K562 (cell line): ENCODE measurements around the gene ELL3. TPM values are rescaled to one million over a fixed set of nuclear protein-coding genes. Genes with fewer than 3 reads are reported as not detected.
A peak's percentile ranks its signal among the peaks of the same experiment; 100 is the strongest.

Source experiments
- BRCA1 ChIP-seq, 2 experiments: fragments of 450-650 bp in 1 of 2; sonication (generic) in 1 of 2; formaldehyde crosslinking in 1 of 2; IDR thresholded peaks; 2 replicates each; pipeline versions ENCODE4 v1.5.0 to v1.6.1; 2017 to 2020; ENCODE audit warnings: mild to moderate bottlenecking in 1 of 2, missing genetic modification reagents in 1 of 2
- BRD4 ChIP-seq: fragments of 200-600 bp; sonication (generic); IDR thresholded peaks from 2 replicates; pipeline ENCODE4 v1.6.1; 2017; ENCODE audit warnings: inconsistent platforms
- DACH1 ChIP-seq: fragments of 450-650 bp; IDR thresholded peaks from 2 replicates; pipeline ENCODE4 v1.6.1; 2018; ENCODE audit not compliant: partially characterized antibody
- EP300 ChIP-seq: IDR thresholded peaks from 2 replicates; pipeline ENCODE4 v1.6.1; 2012; ENCODE audit warnings: low read length, improper control_type of control experiment
- EZH2 ChIP-seq: IDR thresholded peaks from 2 replicates; pipeline ENCODE4 v1.6.1; 2012; ENCODE audit warnings: low read depth, mild to moderate bottlenecking, inconsistent platforms, low read length, borderline replicate concordance
- GATAD2B ChIP-seq: fragments of 450-650 bp; IDR thresholded peaks from 2 replicates; pipeline ENCODE4 v1.6.1; 2017; ENCODE audit warnings: mild to moderate bottlenecking, borderline replicate concordance
- HDGF ChIP-seq: fragments of 450-650 bp; IDR thresholded peaks from 2 replicates; pipeline ENCODE4 v1.6.1; 2016
- MEF2A ChIP-seq: IDR thresholded peaks from 2 replicates; pipeline ENCODE4 v1.6.1; 2011; ENCODE audit warnings: low read depth, mild to moderate bottlenecking, low read length, moderate library complexity; ENCODE audit not compliant: control insufficient read depth
- MXD1 ChIP-seq: fragments of 250-450 bp; sonication (Bioruptor Pico); IDR thresholded peaks from 2 replicates; pipeline ENCODE4 v1.8.0; 2021; ENCODE audit warnings: borderline replicate concordance, mild to moderate bottlenecking, moderate library complexity; ENCODE audit not compliant: poor library complexity, severe bottlenecking
- MXI1 ChIP-seq: IDR thresholded peaks from 2 replicates; pipeline ENCODE4 v1.6.1; 2011; ENCODE audit warnings: low read depth, mild to moderate bottlenecking, improper control_type of control experiment, low read length
- NFATC3 ChIP-seq: fragments of 450-650 bp; IDR thresholded peaks from 2 replicates; pipeline ENCODE4 v1.6.1; 2017; ENCODE audit warnings: mild to moderate bottlenecking
- NUFIP1 ChIP-seq: fragments of 450-650 bp; IDR thresholded peaks from 2 replicates; pipeline ENCODE4 v1.6.1; 2018; ENCODE audit not compliant: partially characterized antibody
- OTX1 ChIP-seq: fragments of 450-650 bp; formaldehyde crosslinking; IDR thresholded peaks from 2 replicates; pipeline ENCODE4 v1.4.0; 2022; ENCODE audit warnings: mild to moderate bottlenecking
- POLR2A ChIP-seq: fragments of 450-650 bp; conservative IDR thresholded peaks from 2 replicates; pipeline ENCODE4 v1.6.1; 2016
- RHOXF2B ChIP-seq: fragments of 250-450 bp; sonication (Bioruptor Pico); conservative IDR thresholded peaks from 2 replicates; pipeline ENCODE4 v1.5.1; 2021
- SIX5 ChIP-seq, 2 experiments: IDR thresholded peaks; 2 replicates each; pipeline ENCODE4 v1.6.1; 2011; ENCODE audit warnings: low read length in 2 of 2, borderline replicate concordance in 1 of 2, low read depth in 1 of 2, mild to moderate bottlenecking in 1 of 2, moderate library complexity in 1 of 2; ENCODE audit not compliant: insufficient read depth in 1 of 2
- SP2 ChIP-seq: IDR thresholded peaks from 2 replicates; pipeline ENCODE4 v1.6.1; 2011; ENCODE audit warnings: mild to moderate bottlenecking, low read depth, low read length, moderate library complexity; ENCODE audit not compliant: poor library complexity, severe bottlenecking; ENCODE audit errors: extremely low read depth
- SRSF3 ChIP-seq: fragments of 200-400 bp; formaldehyde crosslinking; IDR thresholded peaks from 2 replicates; pipeline ENCODE4 v1.6.1; 2016; ENCODE audit warnings: mild to moderate bottlenecking, low read length, moderate library complexity; ENCODE audit not compliant: insufficient read depth
- STAT5A ChIP-seq: IDR thresholded peaks from 2 replicates; pipeline ENCODE4 v1.6.1; 2012; ENCODE audit warnings: low read length, inconsistent platforms, borderline replicate concordance
- TARDBP ChIP-seq: fragments of 450-650 bp; IDR thresholded peaks from 2 replicates; pipeline ENCODE4 v1.6.1; 2016
- TEAD4 ChIP-seq, 2 experiments: sonication (generic) in 1 of 2; formaldehyde crosslinking in 1 of 2; IDR thresholded peaks; 2 replicates each; pipeline versions ENCODE4 v1.6.1 to v1.8.0; 2012 to 2022; ENCODE audit warnings: borderline replicate concordance in 1 of 2, inconsistent platforms in 1 of 2, low read length in 1 of 2, mild to moderate bottlenecking in 1 of 2, missing genetic modification reagents in 1 of 2
- TFAM ChIP-seq: fragments of 250-450 bp; sonication (Bioruptor Pico); conservative IDR thresholded peaks from 2 replicates; pipeline ENCODE4 v1.5.0; 2021; ENCODE audit warnings: mild to moderate bottlenecking, moderate library complexity
- TGIF2 ChIP-seq: sonication (generic); formaldehyde crosslinking; IDR thresholded peaks from 2 replicates; pipeline ENCODE4 v1.8.1; 2022; ENCODE audit warnings: mild to moderate bottlenecking, missing genetic modification reagents, moderate library complexity
- ZNF175 ChIP-seq: fragments of 200-800 bp; sonication (Bioruptor generic); IDR thresholded peaks from 2 replicates; pipeline ENCODE4 v1.6.1; 2016; ENCODE audit warnings: low read depth, mild to moderate bottlenecking, missing genetic modification characterization, missing compliant biosample characterization
- ZNF785 ChIP-seq: fragments of 250-450 bp; sonication (Bioruptor Pico); IDR thresholded peaks from 2 replicates; pipeline ENCODE4 v1.4.0; 2020; ENCODE audit warnings: mild to moderate bottlenecking
- polyA plus RNA-seq, 8 experiments: library from polyadenylated mRNA; depleted of rRNA in 4 of 8; stranded (reverse) in 5 of 8; unstranded in 3 of 8; fragments of >200 nt; fragmentation: Nextera tagmentation in 2 of 8; fragmentation: Illumina TruSeq in 1 of 8; extraction: Ambion mirVana in 2 of 8; extraction: Trizol in 1 of 8; gene quantifications; 2 replicates each; pipeline versions ENCODE4 v1.2.1 to v1.2.3, GENCODE V29; 2011 to 2014; ENCODE audit warnings: inconsistent platforms in 1 of 8, missing spikeins in 1 of 8
- total RNA-seq, 7 experiments: library from RNA; depleted of rRNA in 6 of 7; stranded (reverse); fragments of >200 nt in 6 of 7; fragmentation: Illumina TruSeq in 2 of 7; extraction: Trizol in 2 of 7; gene quantifications; 2 replicates each; pipeline versions ENCODE4 v1.2.1 to v1.2.3, GENCODE V29; 2011 to 2021; ENCODE audit warnings: low replicate concordance in 1 of 7
- TF ChIP-seq, protein P1 (sequence below): sonication (generic); formaldehyde crosslinking; IDR thresholded peaks from 2 replicates; pipeline ENCODE4 v1.8.0; 2023; ENCODE audit warnings: mild to moderate bottlenecking, missing genetic modification reagents

Gene ELL3
- total and polyA plus RNA-seq, 9 of the 15 experiments (the other 6 are each of a cell fraction or from before 2014, with no cell fraction given), result 0.80 to 5.2 (median 2.6) TPM

DNA sequence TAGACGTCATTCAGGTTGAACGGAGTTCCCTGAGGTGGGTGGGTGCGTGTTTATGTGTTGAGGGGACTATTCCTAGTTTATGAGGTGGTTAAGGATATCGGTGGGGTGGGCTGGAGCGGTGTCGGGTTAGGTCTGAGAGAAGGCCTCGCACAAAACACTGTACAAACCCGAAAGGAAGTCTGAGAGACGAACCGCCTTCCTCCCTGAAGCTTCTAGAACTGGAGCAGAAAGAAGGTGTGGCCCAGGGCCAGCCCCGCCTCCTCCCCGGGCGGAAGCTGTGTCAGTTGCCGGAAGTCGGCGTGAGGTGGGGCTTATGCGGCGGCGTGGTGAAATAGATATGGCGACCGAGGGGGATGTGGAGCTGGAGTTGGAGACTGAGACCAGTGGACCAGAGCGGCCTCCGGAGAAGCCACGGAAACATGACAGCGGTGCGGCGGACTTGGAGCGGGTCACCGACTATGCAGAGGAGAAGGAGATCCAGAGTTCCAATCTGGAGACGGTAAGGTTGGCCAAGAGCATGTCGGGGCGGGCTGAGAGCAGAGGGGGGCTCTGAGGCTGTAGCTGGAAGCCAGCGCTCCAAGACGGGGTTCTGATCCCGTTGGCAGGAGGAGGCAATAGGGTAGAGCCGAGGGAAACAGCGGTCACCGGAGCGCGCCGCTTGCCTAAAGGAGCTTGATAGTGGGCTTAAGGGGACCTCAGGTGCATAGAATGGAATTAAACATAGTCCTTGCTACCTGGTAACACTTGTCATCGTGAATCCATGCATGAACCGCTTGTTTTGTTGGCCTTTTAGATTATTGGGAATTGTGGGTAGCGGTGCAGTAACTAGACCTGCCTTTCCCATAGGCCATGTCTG, 23.7 kb upstream of the ELL3 start, which contains the start of gene HYPK (continued):
- TF ChIP-seq, protein P1, sequence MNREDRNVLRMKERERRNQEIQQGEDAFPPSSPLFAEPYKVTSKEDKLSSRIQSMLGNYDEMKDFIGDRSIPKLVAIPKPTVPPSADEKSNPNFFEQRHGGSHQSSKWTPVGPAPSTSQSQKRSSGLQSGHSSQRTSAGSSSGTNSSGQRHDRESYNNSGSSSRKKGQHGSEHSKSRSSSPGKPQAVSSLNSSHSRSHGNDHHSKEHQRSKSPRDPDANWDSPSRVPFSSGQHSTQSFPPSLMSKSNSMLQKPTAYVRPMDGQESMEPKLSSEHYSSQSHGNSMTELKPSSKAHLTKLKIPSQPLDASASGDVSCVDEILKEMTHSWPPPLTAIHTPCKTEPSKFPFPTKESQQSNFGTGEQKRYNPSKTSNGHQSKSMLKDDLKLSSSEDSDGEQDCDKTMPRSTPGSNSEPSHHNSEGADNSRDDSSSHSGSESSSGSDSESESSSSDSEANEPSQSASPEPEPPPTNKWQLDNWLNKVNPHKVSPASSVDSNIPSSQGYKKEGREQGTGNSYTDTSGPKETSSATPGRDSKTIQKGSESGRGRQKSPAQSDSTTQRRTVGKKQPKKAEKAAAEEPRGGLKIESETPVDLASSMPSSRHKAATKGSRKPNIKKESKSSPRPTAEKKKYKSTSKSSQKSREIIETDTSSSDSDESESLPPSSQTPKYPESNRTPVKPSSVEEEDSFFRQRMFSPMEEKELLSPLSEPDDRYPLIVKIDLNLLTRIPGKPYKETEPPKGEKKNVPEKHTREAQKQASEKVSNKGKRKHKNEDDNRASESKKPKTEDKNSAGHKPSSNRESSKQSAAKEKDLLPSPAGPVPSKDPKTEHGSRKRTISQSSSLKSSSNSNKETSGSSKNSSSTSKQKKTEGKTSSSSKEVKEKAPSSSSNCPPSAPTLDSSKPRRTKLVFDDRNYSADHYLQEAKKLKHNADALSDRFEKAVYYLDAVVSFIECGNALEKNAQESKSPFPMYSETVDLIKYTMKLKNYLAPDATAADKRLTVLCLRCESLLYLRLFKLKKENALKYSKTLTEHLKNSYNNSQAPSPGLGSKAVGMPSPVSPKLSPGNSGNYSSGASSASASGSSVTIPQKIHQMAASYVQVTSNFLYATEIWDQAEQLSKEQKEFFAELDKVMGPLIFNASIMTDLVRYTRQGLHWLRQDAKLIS (CRISPR knock-in tag), result no peak
- TF ChIP-seq MEF2A (no peak), NFATC3 (0 out of 2 replicates have a peak, but pooled peaks have one; percentile 19), SRSF3 (no peak), MXI1 (peak; percentile 93), SP2 (no peak), TARDBP (no peak), BRCA1 (IDR thresholded peaks at IDR 0.05) (no peak), BRCA1 (CRISPR knock-in tag; IDR thresholded peaks at IDR 0.05) (no peak), SIX5 (IDR thresholded peaks at IDR 0.05; ENCODE audit: borderline replicate concordance in 1 of 2, insufficient read depth in 1 of 2, low read depth in 1 of 2, low read length in 2 of 2) (no peak), TFAM (CRISPR knock-in tag) (no peak), TGIF2 (CRISPR knock-in tag) (no peak), TEAD4 (IDR thresholded peaks at IDR 0.05; ENCODE audit: low read length) (no peak; the same call in 1 of the 2 replicates), TEAD4 (CRISPR knock-in tag; IDR thresholded peaks at IDR 0.05; ENCODE audit: borderline replicate concordance) (no peak), EP300 (no peak), BRD4 (no peak), NUFIP1 (no peak), GATAD2B (no peak), HDGF (peak; percentile 72), ZNF785 (CRISPR knock-in tag) (no peak), DACH1 (no peak), ZNF175 (CRISPR knock-in tag) (no peak), RHOXF2B (CRISPR knock-in tag) (0 out of 2 replicates have a peak, but pooled peaks have one; percentile 48), POLR2A (peak; percentile 97), OTX1 (CRISPR knock-in tag) (peak; percentile 41; the same call in 1 of the 2 replicates), STAT5A (no peak), MXD1 (CRISPR knock-in tag) (no peak), EZH2 (no peak)
